T1000 (cell line): ENCODE measurements around the gene SYNGR1.
"Not testable (repeated sequence)": the region's sequence is repeated elsewhere in the genome, so short reads cannot be mapped to it uniquely, and the experiment has no call there.

ENCODE experiments used
- DNase-seq: peaks from one replicate; lab custom pipeline; 2025; ENCODE audit warnings: mixed read lengths; lab: John Stamatoyannopoulos, UW

The SYNGR1 gene

DNA sequence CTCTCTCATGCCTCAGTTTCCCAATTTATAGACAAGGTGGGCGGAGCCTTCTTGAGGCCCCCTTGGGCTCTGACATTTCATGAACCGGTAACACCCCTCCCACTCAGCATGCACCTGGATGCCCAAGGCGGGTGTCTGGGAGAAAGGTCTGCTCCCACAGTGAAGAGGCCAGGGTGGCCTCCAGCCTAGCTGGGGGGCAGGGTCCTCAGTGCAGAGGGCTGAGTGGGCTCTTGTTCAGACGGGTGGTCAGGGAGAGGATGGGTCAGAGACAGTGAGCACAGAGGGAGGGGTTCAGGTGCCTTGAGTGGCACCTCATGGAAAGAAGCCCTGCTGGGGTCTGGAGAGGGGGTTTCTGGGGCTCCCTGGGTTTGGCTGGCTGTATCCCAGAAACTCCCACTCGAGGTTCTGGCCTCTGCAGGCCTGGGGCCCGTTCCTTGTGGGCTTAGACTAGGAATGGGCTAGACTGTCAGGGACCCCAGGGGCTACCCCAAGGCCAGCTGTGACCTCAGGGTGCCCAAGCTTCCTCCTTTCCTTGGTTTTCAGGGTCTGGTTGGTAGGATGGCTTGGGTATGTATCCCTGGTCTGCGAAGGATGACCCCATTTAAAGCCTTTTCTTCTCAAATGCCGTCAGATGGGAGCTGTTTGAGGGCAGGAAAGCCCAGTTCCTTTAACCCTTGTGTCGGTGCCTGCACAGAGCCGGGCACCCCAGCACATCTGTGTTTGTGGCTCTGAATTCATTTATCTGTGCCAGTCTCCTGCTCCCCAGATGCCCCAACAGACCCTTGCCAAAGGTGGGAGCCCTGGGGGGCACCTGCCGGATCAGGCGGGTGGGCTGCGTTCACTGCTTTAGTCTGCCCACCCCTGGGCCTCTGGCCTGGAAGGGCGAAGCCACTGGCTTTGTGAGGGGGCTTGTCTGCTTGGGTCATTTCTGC, 1.2 kb downstream of the SYNGR1 start:
- no peak for DNase-seq

DNA sequence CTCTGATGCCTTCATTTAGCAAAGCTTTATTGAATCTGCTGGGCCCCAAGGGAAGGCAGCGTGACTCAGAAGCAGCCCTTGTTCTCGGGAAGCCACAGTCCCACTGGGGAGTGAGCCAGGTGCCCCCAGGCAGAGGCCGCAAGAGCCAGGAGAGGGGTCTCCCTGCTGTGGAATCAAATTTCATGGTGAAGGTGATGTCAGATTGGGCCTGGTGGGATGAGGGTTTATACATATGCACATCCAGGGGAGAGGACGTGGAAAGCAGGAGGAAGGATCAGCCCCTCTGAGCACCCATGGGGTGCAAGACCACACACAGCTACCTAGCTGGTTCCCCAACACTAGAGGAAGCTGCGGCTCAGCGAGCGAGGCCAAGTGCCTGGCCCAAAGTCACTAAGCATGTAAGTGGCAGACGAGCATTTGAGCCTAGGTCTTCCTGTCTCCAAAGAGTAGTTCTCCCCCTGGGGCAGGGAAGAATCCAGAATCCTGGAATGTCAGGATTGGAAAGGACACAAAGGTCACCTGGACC, 2.0 kb downstream of the SYNGR1 start:
- DNase-seq = peak; percentile 87

DNA sequence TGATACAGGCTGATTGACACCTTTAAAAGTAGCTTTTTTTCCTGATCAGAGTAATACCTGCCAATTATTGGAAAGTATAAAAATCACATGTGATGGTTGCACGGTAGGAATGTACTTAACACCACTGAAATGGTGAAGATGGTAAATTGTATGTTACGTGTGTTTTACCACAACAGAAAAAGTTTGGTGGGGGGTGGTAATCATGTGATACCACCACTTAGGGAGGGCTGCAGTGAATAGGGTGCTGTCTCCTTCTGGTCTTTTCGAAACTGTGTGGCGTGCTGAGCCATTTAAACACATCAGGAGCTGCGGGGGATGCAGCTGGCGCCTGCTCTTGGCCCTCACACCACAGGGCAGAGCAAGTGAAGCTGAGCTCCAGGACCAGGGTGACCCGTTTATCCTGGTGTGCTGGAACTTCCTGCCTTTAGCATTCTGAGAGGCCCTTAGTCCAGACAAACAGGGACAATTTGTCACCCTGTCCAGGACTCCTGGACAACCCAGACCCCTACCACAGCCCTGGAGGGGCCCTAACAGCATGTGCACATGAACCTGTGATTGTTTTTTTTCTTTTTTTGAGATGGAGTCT, 2.6 kb downstream of the SYNGR1 start:
- no peak for DNase-seq

GRCh38 chr22:39353346-39353745, 3.6 kb downstream of the SYNGR1 start:
- no peak for DNase-seq

DNA sequence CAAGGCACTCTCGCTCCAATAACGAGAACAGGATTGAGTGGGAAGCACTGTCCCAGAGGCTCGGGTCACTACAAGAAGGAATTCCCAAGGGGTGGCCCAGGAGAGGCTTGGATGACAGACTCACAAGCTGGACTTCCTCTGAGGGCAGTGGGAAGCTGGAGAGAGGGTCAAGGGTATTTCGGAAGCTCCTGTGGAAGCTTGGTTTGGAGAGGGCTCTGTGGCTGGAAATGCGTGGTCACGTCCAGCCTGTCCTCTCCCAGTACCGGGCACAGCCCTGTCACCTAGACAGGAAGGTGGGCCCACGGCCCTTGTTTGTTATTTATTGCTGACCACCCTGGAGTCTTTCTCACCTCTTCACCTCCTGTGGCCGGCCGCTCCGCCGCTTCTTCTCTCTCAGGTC, 5.3 kb downstream of the SYNGR1 start:
- no peak for DNase-seq

- DNase-seq = not testable (repeated sequence)
Observed at GRCh38 chr22:39355805-39356204, 6.0 kb downstream of the SYNGR1 start.

DNA sequence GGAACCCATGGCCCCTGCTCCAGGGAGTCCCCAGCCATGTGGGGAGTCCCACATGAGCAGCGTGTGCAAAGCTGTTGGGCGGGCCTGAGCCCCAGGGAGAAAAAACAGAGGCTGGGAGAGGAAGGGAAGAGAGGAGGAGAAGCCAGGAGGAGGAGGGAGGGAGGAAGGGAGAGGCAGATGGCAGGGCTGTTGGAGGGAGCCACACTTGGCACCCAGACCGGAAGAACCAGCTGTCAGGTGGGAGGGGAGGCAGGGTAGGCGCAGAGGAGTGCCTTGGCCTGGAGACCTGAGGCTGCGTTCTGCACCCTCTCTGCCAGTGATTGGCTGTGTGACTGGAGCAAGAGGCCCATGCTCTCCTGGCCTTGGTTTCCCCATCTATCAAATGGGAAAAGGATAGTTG, 6.7 kb downstream of the SYNGR1 start:
- no peak for DNase-seq

DNA sequence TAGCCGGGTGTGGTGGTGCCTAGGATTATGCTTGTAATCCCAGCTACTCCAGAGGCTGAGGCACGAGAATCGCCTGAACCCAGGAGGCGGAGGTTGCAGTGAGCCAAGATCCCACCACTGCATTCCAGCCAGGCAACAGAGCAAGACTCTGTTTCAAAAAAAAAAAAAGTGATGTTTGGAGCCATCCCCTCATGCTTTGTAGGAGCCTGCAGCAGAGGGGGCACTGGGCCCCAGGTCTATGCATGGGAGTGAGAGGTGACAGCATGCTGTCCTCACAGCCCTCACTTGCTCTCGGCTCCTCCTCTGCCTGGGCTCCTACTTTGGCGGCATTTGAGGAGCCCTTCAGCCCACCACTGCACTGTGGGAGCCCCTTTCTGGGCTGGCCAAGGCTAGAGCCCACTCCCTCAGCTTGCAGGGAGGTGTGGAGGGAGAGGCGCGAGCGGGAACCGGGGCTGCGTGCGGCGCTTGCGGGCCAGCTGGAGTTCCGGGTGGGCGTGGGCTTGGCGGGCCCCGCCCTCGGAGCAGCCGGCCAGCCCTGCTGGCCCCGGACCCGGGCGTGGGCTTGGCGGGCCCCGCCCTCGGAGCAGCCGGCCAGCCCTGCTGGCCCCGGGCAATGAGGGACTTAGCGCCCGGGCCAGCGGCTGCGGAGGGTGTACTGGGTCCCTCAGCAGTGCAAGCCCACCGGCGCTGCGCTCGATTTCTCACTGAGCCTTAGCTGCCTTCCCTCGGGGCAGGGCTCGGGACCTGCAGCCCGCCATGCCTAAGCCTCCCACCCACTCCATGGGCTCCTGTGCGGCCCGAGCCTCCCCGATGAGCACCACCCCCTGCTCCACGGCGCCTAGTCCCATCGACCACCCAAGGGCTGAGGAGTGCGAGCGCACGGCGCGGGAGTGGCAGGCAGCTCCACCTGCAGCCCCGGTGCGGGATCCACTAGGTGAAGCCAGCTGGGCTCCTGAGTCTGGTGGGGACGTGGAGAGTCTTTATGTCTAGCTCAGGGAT, 7.6 kb downstream of the SYNGR1 start:
- not testable (repeated sequence) for DNase-seq

GRCh38 chr22:39358197-39358596, 8.4 kb downstream of the SYNGR1 start:
- DNase-seq = not testable (repeated sequence)

GRCh38 chr22:39359659-39360195, 9.9 kb downstream of the SYNGR1 start:
- no peak for DNase-seq

GRCh38 chr22:39360242-39360641, 10.5 kb downstream of the SYNGR1 start:
- no peak for DNase-seq

DNA sequence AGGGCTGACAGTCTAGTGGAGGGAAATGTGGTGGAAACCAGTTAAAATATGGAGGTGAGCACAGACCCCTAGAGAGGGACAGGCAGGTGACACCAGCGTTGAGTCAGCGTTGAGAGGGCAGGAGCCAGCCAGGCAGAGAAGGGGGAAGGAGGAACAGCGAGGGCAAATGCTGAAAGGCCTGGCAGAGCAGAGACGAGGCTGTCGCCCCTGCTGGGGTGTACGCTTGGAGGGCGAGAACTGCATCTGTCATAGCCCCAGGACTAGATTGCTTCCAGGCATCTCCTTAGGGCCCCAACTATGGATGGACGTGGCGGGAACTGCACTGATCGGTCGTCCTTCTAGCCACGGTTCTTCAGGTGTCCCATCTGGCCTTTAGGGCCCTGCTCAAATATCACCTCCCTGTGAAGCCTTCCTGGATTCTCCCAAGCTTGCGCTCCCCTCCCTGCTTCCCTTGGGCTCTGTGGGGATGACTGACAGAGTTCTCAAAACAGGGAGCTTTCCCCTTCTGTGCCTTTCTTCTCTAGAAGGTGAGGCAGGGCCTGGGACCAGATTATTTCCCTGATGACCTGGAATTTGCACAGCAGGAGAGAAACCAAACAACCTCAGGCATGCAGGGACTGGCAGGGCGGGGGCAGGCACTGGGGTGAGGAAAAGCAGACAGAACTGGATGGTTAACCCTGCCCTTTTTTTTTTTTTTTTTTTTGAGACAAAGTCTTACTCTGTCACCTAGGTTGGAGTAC, 11.1 kb downstream of the SYNGR1 start:
- DNase-seq = no peak

GRCh38 chr22:39361496-39361895, 11.7 kb downstream of the SYNGR1 start:
- no peak for DNase-seq

DNA sequence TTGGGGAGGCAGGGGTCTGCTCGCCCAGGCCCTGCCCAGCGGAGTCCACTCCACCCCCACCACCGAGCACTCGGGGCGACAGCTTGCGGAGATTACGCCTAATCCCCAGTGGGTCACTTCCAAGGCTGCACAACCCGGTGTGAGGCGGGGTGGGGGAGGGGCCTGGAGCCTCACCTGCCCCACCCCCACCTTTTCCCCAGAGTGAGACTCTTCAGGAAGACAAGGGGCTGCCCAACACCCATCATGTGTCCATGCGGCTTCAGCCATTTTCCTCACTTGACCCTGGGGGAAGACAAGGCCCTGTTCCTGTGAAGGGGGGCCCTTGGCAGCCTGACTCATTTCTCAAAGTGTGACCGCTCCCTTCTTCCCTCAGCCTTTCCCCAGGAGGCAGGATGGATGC, 12.5 kb downstream of the SYNGR1 start:
- no peak for DNase-seq

- no peak for DNase-seq
Observed at GRCh38 chr22:39362932-39363331, 13.1 kb downstream of the SYNGR1 start.

DNA sequence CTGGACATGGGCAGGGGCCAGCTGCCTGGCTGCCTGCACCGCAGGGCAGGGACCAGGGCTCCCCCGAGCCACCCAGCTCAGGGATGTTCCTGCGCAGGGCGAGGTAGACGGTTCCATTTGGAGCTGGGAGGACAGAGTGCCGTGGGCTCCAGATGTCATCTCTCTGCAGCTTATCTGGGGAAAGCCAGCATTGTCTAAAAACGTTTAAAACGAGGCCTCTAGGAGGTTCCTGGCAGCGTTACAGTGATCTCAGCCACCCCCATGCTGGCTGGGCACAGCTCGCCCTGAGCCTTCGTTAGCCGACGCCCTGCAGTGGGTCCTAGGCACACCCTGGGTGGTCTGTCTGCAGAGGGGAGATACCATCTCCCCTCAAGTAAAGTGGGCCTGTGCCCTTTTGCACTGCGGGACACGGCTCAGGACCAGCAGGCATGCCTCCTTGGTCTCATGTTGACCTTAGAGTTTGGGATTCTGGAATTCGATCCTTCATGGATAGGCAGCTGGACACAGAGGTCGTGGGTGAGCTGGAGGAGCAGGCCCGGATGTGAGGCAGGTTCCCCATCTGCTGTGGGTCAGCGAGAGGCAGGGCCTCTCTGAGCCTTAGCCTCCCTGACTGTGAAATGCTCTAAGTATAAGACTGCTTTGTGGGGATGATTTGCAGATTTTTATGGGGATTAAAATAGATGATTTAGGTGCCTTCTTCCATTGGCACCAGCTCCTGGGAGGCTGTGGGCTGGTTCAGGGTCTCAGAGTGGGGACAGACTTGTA, 14.1 kb downstream of the SYNGR1 start:
- DNase-seq = no peak

GRCh38 chr22:39364714-39365491, 15.1 kb downstream of the SYNGR1 start:
- no peak for DNase-seq

GRCh38 chr22:39365492-39365780, 15.6 kb downstream of the SYNGR1 start:
- no peak for DNase-seq

- no peak for DNase-seq
Observed at GRCh38 chr22:39367035-39367434, 17.2 kb downstream of the SYNGR1 start.

DNA sequence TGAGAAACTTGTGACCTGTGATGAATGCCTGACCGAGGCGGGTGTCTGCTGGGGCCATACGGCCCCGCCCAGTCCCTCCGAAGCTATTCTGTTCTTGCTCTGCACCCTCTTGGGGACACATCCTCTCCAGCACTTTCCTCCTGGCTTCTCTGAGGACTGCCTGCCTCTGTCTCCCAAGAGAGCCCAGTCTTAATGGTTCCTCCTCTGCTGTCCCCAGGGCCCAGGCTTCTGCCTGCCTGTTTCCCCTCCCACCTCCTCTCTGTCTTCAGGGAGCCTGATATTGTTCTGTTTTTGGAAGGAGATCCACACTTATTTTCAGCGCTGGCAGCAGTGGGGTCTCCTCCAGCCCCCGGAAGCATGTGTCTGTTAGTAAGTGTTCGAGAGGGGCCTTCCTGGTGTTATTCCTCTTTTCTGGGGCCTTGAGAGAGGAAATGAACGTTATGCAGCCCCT, 18.7 kb downstream of the SYNGR1 start:
- DNase-seq = no peak
